Upper lobe of left lung (tissue), 6 donors: Measurements from ENCODE around the gene CLIP4. TPM values are rescaled to one million over a fixed set of nuclear protein-coding genes. Genes with fewer than 3 reads are reported as not detected.
A peak's percentile ranks its signal among the peaks of the same experiment; 100 is the strongest.

Source experiments
- ATAC-seq, 2 donors: fragments of 200-7000 bp; cut with Tn5 transposase; one replicate each; pipeline ENCODE4 v1.9.1; 2022; ENCODE audit warnings: mild to moderate bottlenecking in 2 of 2, moderate library complexity in 2 of 2; ENCODE audit not compliant: low FRiP score in 2 of 2
- DNase-seq, 2 donors: peaks; one replicate each; pipeline ENCODE4 v3.0.0-alpha.2; 2019 to 2020
- H3K27ac ChIP-seq, 4 donors: fragments of 200-600 bp; sonication (generic); one replicate each; pipeline ENCODE4 v1.5.1; 2016 to 2019
- H3K27me3 ChIP-seq, 4 donors: fragments of 200-600 bp; sonication (generic); one replicate each; pipeline ENCODE4 v1.5.1; 2017 to 2019
- H3K36me3 ChIP-seq, 4 donors: fragments of 200-600 bp; sonication (generic); one replicate each; pipeline ENCODE4 v1.5.1; 2016 to 2019
- H3K4me1 ChIP-seq, 4 donors: fragments of 200-600 bp; sonication (generic); one replicate each; pipeline ENCODE4 v1.5.1; 2018 to 2019
- H3K4me3 ChIP-seq, 4 donors: fragments of 200-600 bp; sonication (generic); one replicate each; pipeline ENCODE4 v1.5.1; 2017 to 2019; ENCODE audit warnings: mild to moderate bottlenecking in 2 of 4, moderate library complexity in 1 of 4
- H3K9me3 ChIP-seq, 4 donors: fragments of 200-600 bp; sonication (generic); one replicate each; pipeline ENCODE4 v1.5.1; 2018 to 2019
- CTCF ChIP-seq, 6 experiments: fragments of 450-650 bp in 4 of 6; fragments of 200-600 bp in 2 of 6; sonication (generic) in 2 of 6; IDR thresholded peaks; one replicate each; pipeline ENCODE4 v1.5.1; 2016 to 2019; ENCODE audit warnings: antibody characterized with exemption in 6 of 6
- EP300 ChIP-seq, 4 donors: sonication (generic); formaldehyde crosslinking; IDR thresholded peaks; one replicate each; pipeline ENCODE4 v1.5.1; 2017; ENCODE audit warnings: antibody characterized with exemption in 4 of 4, control low read depth in 2 of 4
- POLR2A ChIP-seq, 4 donors: fragments of 450-650 bp; IDR thresholded peaks; one replicate each; pipeline ENCODE4 v1.5.1; 2016 to 2017; ENCODE audit warnings: antibody characterized with exemption in 4 of 4, mild to moderate bottlenecking in 2 of 4
- POLR2AphosphoS5 ChIP-seq, 2 donors: sonication (generic); formaldehyde crosslinking; IDR thresholded peaks; one replicate each; pipeline ENCODE4 v1.5.1; 2017; ENCODE audit warnings: antibody characterized with exemption in 2 of 2
- WGBS, 2 donors: methylation state at CpG; one replicate each; pipeline ENCODE4 v1.1.5; 2017 to 2018; 5-methylcytosine and 5-hydroxymethylcytosine counted together
- total RNA-seq, 6 donors: library from RNA; depleted of rRNA in 4 of 6; stranded (reverse); fragments of >200 nt in 4 of 6; gene quantifications; one replicate each; pipeline versions ENCODE4 v1.1.0 to v1.2.1, GENCODE V29; 2016 to 2021
- donor health status: DM: no; HTN: no; CAD: no; lungs with moderate emphysema.
- donor health status: DM: no; HTN: yes; CAD: no; lungs with severe emphysema.

Gene CLIP4
- total RNA-seq, 6 donors from 2014 or later = 46.0 to 104 (median 69.5) TPM

GRCh38 chr2:29108225-29108624 lies 7.0 kb upstream of the CLIP4 start:
- Histone ChIP-seq H3K27ac (no peak overlapping the region), H3K4me3 (no peak overlapping the region), H3K36me3 (no peaks in the 10 kb centered on the region), H3K9me3 (no peaks in the 10 kb centered on the region), H3K4me1 (peaks cover 0 to 2% (median 0%) of the 10 kb centered on the region in 4 donors), H3K27me3 (no peaks in the 10 kb centered on the region)
- DNase-seq (no peak), ATAC-seq (peak in 1 of 2 donors; percentile 91)
- WGBS, 2 donors = 77 to 78% methylated on average over 8 of the region's 8 CpGs
- TF ChIP-seq POLR2AphosphoS5 (IDR thresholded peaks at IDR 0.05) (no peak), CTCF (IDR thresholded peaks at IDR 0.05) (no peak), POLR2A (IDR thresholded peaks at IDR 0.05) (no peak), EP300 (IDR thresholded peaks at IDR 0.05) (no peak)

GRCh38 chr2:29109246-29109645 lies 6.0 kb upstream of the CLIP4 start:
- Histone ChIP-seq H3K4me3 (no peak overlapping the region), H3K27ac (no peak overlapping the region), H3K9me3 (no peaks in the 10 kb centered on the region), H3K36me3 (no peaks in the 10 kb centered on the region), H3K4me1 (peaks cover 0 to 6% (median 5%) of the 10 kb centered on the region in 4 donors), H3K27me3 (no peaks in the 10 kb centered on the region)
- DNase-seq = no peak
- WGBS, 2 donors = 90 to 96% methylated on average over 2 of the region's 2 CpGs
- TF ChIP-seq EP300 (IDR thresholded peaks at IDR 0.05) (no peak), CTCF (IDR thresholded peaks at IDR 0.05) (no peak), POLR2A (IDR thresholded peaks at IDR 0.05) (no peak), POLR2AphosphoS5 (IDR thresholded peaks at IDR 0.05) (no peak)
- no peak for ATAC-seq

GRCh38 chr2:29110916-29111535 lies 4.2 kb upstream of the CLIP4 start:
- Histone ChIP-seq H3K36me3 (no peaks in the 10 kb centered on the region), H3K27ac (no peak overlapping the region), H3K4me3 (no peak overlapping the region), H3K4me1 (peaks cover 4 to 22% (median 13%) of the 10 kb centered on the region in 4 donors), H3K9me3 (no peaks in the 10 kb centered on the region), H3K27me3 (peaks cover 0 to 3% (median 0%) of the 10 kb centered on the region in 4 donors)
- ATAC-seq = no peak
- TF ChIP-seq CTCF (IDR thresholded peaks at IDR 0.05) = no peak
- TF ChIP-seq EP300 (IDR thresholded peaks at IDR 0.05) = no peak
- TF ChIP-seq POLR2A (IDR thresholded peaks at IDR 0.05) = no peak
- no peak for TF ChIP-seq POLR2AphosphoS5 (IDR thresholded peaks at IDR 0.05)
- 68 to 70% methylated on average over 4 of the region's 4 CpGs for WGBS, 2 donors
- no peak for DNase-seq

GRCh38 chr2:29112379-29112778 lies 2.8 kb upstream of the CLIP4 start:
- no peaks in the 10 kb centered on the region for H3K9me3 ChIP-seq
- ATAC-seq (no peak), DNase-seq (no peak)
- no peaks in the 10 kb centered on the region for H3K36me3 ChIP-seq
- TF ChIP-seq POLR2AphosphoS5 (IDR thresholded peaks at IDR 0.05) (no peak), POLR2A (IDR thresholded peaks at IDR 0.05) (no peak), EP300 (IDR thresholded peaks at IDR 0.05) (no peak), CTCF (IDR thresholded peaks at IDR 0.05) (no peak)
- peaks cover 9 to 36% (median 16%) of the 10 kb centered on the region in 4 donors for H3K4me1 ChIP-seq
- H3K27ac ChIP-seq = peak overlapping the region in 3 of 4 donors; percentile 4 to 36 (median 8)
- peaks cover 0 to 3% (median 0%) of the 10 kb centered on the region in 4 donors for H3K27me3 ChIP-seq
- no peak overlapping the region for H3K4me3 ChIP-seq
